Fibroblast of lung (primary cell): ENCODE data around the gene UBD. TPM values are rescaled to one million over a fixed set of nuclear protein-coding genes. Genes with fewer than 3 reads are reported as not detected.

Experiments
- DNase-seq, 2 donors: peaks; one replicate each; pipeline versions ENCODE4 v3.0.0 to v3.0.0-alpha.2; 2010; ENCODE audit warnings: low read depth in 2 of 2
- H2AFZ ChIP-seq: 2 replicates; pipeline ENCODE4 v1.5.1; 2012; ENCODE audit warnings: low read length, control low read depth, inconsistent platforms
- H3K27ac ChIP-seq: 2 replicates; pipeline ENCODE4 v1.5.1; 2011; ENCODE audit warnings: low read length, control low read depth; ENCODE audit not compliant: insufficient read depth
- H3K27me3 ChIP-seq: 2 replicates; pipeline ENCODE4 v1.5.1; 2011; ENCODE audit warnings: mild to moderate bottlenecking, low read length; ENCODE audit not compliant: control insufficient read depth, insufficient read depth
- H3K36me3 ChIP-seq: 2 replicates; pipeline ENCODE4 v1.5.1; 2011; ENCODE audit warnings: low read length; ENCODE audit not compliant: control insufficient read depth, insufficient read depth
- H3K4me1 ChIP-seq: 2 replicates; pipeline ENCODE4 v1.5.1; 2011; ENCODE audit warnings: low read length; ENCODE audit not compliant: control insufficient read depth, insufficient read depth; ENCODE audit errors: extremely low read depth
- H3K4me2 ChIP-seq: 2 replicates; pipeline ENCODE4 v1.5.1; 2011; ENCODE audit warnings: low read length, control low read depth; ENCODE audit not compliant: insufficient read depth; ENCODE audit errors: extremely low read depth
- H3K4me3 ChIP-seq, 4 experiments: fragments of 200-600 bp in 1 of 4; sonication (generic) in 1 of 4; replicated peaks in 1 of 4; 2 replicates each; pipeline ENCODE4 v1.5.1; 2011 to 2016; ENCODE audit warnings: low read length in 4 of 4, low read depth in 3 of 4, mild to moderate bottlenecking in 3 of 4, control low read depth in 2 of 4, inconsistent platforms in 1 of 4, mixed read lengths in 1 of 4; ENCODE audit not compliant: insufficient read depth in 1 of 4; ENCODE audit errors: control extremely low read depth in 1 of 4
- H3K79me2 ChIP-seq: 2 replicates; pipeline ENCODE4 v1.5.1; 2012; ENCODE audit warnings: mild to moderate bottlenecking, low read length, inconsistent platforms; ENCODE audit not compliant: control insufficient read depth, insufficient read depth
- H3K9ac ChIP-seq: 2 replicates; pipeline ENCODE4 v1.5.1; 2011; ENCODE audit warnings: mild to moderate bottlenecking, low read length, control low read depth; ENCODE audit not compliant: insufficient read depth
- H3K9me3 ChIP-seq: 2 replicates; pipeline ENCODE4 v1.5.1; 2012; ENCODE audit warnings: low read depth, low read length; ENCODE audit not compliant: control insufficient read depth, insufficient read depth
- H4K20me1 ChIP-seq: 2 replicates; pipeline ENCODE4 v1.5.1; 2011; ENCODE audit warnings: low read length; ENCODE audit not compliant: control insufficient read depth, insufficient read depth; ENCODE audit errors: extremely low read depth
- EZH2 ChIP-seq: IDR thresholded peaks from 2 replicates; pipeline ENCODE4 v1.5.1; 2012; ENCODE audit warnings: low read length, control low read depth, mild to moderate bottlenecking; ENCODE audit errors: missing control alignments
- polyA plus RNA-seq, 2 donors: library from polyadenylated mRNA; depleted of rRNA in 1 of 2; stranded (reverse) in 1 of 2; unstranded in 1 of 2; fragments of >200 nt; gene quantifications; 2 replicates each; pipeline ENCODE4 v1.2.1, GENCODE V29; 2011 to 2012; ENCODE audit warnings: missing spikeins in 1 of 2
- total RNA-seq: library from RNA; depleted of rRNA; stranded (reverse); fragments of >200 nt; gene quantifications from 2 replicates; pipeline ENCODE4 v1.2.1, GENCODE V29; 2014
- TF ChIP-seq, protein P1 (sequence below), 2 donors: IDR thresholded peaks in 1 of 2; conservative IDR thresholded peaks in 1 of 2; 1 replicate in 1 of 2; 2 replicates in 1 of 2; pipeline ENCODE4 v1.5.1; 2011 to 2012; ENCODE audit warnings: low read length in 2 of 2, control low read depth in 1 of 2, inconsistent platforms in 1 of 2, low read depth in 1 of 2, mild to moderate bottlenecking in 1 of 2

Gene UBD
- total and polyA plus RNA-seq, 2 donors (not counting 1 experiment from before 2014, with no cell fraction given), result 0.06 TPM; not detected in 1

DNA sequence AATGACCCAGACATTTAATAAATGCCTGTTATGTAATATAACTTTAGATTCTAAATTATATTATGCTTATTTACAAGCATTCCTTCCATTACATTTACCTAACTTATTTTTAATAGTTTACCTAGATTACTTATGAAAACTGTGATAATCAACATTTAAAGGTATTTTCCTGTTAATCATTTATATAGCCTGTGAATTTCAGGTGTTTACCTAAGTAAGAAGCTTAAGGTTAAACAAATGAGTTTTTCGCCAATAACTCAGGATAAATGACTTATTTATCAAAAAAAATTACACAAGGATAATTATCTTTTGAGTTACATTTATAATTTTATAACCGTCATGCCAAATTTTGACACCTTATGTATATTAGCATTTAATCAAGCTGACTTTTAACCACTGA, 35.5 kb downstream of the UBD start:
- no peak overlapping the region for H3K4me2 ChIP-seq
- H2AFZ ChIP-seq, result no peak overlapping the region
- H3K9me3 ChIP-seq, result no peaks in the 10 kb centered on the region
- no peak for TF ChIP-seq EZH2
- TF ChIP-seq, protein P1, sequence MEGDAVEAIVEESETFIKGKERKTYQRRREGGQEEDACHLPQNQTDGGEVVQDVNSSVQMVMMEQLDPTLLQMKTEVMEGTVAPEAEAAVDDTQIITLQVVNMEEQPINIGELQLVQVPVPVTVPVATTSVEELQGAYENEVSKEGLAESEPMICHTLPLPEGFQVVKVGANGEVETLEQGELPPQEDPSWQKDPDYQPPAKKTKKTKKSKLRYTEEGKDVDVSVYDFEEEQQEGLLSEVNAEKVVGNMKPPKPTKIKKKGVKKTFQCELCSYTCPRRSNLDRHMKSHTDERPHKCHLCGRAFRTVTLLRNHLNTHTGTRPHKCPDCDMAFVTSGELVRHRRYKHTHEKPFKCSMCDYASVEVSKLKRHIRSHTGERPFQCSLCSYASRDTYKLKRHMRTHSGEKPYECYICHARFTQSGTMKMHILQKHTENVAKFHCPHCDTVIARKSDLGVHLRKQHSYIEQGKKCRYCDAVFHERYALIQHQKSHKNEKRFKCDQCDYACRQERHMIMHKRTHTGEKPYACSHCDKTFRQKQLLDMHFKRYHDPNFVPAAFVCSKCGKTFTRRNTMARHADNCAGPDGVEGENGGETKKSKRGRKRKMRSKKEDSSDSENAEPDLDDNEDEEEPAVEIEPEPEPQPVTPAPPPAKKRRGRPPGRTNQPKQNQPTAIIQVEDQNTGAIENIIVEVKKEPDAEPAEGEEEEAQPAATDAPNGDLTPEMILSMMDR (conservative IDR thresholded peaks at IDR 0.05 in 1 of 2, IDR thresholded peaks at IDR 0.05 in 1 of 2; ENCODE audit: low read depth in 1 of 2, low read length in 2 of 2), result no peak
- no peaks in the 10 kb centered on the region for H3K36me3 ChIP-seq
- no peaks in the 10 kb centered on the region for H4K20me1 ChIP-seq
- H3K9ac ChIP-seq, result no peak overlapping the region
- H3K4me1 ChIP-seq, result no peaks in the 10 kb centered on the region
- H3K4me3 ChIP-seq, result no peak overlapping the region
- H3K27me3 ChIP-seq, result no peaks in the 10 kb centered on the region
- no peaks in the 10 kb centered on the region for H3K79me2 ChIP-seq
- H3K27ac ChIP-seq, result no peak overlapping the region
- no peak for DNase-seq

DNA sequence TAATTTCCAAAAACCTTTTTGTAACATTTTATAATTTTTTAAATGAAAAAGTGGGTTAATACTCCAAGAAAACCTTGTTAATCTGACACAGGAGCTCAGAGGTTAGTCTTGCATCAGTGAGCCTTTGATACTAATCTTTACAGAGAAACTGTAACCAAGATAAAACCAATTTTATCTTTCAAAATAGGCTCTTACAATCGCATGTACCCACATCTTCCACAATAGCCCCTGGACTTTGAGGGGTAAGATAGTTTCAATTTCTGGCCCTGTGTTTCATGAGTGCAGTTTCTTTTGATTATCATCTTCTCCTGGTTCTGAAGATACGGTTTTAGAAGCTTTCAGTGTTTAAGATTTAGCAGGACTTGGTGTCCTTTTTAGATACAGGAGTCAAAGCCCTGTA, 37.3 kb downstream of the UBD start:
- Histone ChIP-seq H4K20me1 (no peaks in the 10 kb centered on the region), H3K79me2 (no peaks in the 10 kb centered on the region), H3K9ac (no peak overlapping the region), H3K27me3 (no peaks in the 10 kb centered on the region), H3K4me1 (no peaks in the 10 kb centered on the region), H3K9me3 (no peaks in the 10 kb centered on the region), H3K27ac (no peak overlapping the region), H3K36me3 (no peaks in the 10 kb centered on the region), H3K4me2 (no peak overlapping the region), H3K4me3 (no peak overlapping the region), H2AFZ (no peak overlapping the region)
- DNase-seq, result no peak
- TF ChIP-seq EZH2, result no peak
- TF ChIP-seq, protein P1 (conservative IDR thresholded peaks at IDR 0.05 in 1 of 2, IDR thresholded peaks at IDR 0.05 in 1 of 2; ENCODE audit: low read depth in 1 of 2, low read length in 2 of 2), result no peak

DNA sequence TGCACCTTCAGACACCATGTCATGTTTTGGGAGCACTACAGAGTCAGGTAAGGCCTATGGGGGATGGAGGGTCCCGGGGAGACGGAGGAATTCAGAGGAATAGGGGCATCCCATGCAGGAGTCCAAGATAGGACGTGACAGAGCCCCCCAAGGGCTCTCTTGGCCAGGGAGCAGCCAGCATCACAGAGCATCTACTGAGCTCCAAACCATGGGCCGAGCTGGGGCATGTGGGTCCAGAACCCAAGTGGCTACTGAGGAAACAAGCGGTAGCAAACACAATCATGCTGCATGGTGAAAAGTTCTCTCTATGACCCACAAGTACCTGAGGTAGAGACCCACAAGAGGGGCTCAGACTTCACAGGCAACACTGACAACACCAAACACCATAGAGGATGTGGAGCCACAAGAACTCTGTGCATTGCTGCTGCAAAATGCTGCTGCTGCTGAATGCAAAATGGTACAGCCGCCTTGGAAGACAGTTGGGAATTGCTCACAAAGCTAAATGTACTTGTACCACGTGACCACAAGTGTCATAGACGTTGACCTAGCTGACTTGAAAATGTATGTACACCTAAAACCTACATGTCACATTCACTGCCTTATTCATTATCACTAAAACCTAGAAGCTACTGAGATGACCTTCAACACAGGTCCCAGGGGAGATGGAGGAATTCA, 38.4 kb downstream of the UBD start:
- Histone ChIP-seq H3K9ac (no peak overlapping the region), H3K9me3 (no peaks in the 10 kb centered on the region), H3K27ac (no peak overlapping the region), H2AFZ (no peak overlapping the region), H3K4me3 (no peak overlapping the region), H3K36me3 (no peaks in the 10 kb centered on the region), H4K20me1 (no peaks in the 10 kb centered on the region), H3K4me2 (no peak overlapping the region), H3K27me3 (no peaks in the 10 kb centered on the region), H3K79me2 (no peaks in the 10 kb centered on the region), H3K4me1 (no peaks in the 10 kb centered on the region)
- no peak for DNase-seq
- TF ChIP-seq EZH2, result no peak
- TF ChIP-seq, protein P1 (conservative IDR thresholded peaks at IDR 0.05 in 1 of 2, IDR thresholded peaks at IDR 0.05 in 1 of 2; ENCODE audit: low read depth in 1 of 2, low read length in 2 of 2), result no peak
